Colon (tissue), 2 donors: ENCODE data around the gene SPIN2B.

Experiments
- FAIRE-seq: peaks from 2 replicates; lab custom pipeline; 2012; peaks lifted over from hg19 to GRCh38; lab: Jason Lieb, UNC
- donor health status: control.
- donor health status: control.

The SPIN2B gene

DNA sequence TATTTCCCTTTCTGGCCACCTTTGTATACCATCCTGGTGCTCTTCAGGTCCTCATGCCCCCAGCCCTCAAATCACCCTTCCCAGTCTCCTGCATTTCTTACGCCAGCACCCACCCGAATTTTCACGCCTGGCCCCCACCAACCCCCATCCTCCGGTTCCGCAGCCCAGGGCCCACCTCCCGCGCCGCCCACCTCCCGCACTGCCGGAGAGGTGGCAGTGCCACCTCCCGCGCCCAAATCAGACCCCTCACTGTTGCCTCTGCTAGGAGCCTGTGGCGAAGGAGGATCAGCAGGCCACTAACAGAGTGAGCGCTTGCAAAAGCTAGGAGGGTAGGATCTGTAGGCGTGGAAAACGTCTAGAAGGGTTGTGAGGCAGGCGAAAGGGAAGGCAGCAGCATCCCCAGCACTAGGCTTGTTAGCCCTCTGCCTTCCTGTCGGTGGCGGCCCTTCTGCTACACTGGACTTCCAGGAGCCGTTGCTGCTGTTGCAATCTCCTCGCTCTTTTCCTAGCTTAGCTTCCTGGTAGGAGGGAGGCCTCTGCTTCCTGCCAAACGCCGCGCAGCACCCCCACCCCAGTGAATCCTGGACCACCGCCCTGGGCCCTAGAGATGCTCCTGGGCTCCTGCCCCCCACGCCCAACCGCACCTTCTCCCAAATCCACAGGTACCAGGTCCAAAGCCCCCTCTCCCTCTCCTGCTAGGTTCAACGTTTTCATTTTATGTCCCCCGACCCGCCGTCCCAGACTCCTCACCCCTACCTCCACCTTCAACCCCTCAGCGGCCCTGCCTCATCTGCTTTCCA lies 51.0 kb downstream of the SPIN2B start:
- no peak for FAIRE-seq
